HG03135 (cell line): ENCODE data around the gene PLCL1.

ENCODE experiments used
- ATAC-seq: cut with Tn5 transposase; IDR thresholded peaks from one replicate; pipeline ENCODE4 v1.9.1; 2021; ENCODE audit warnings: mild to moderate bottlenecking, moderate library complexity; ENCODE audit not compliant: unreplicated experiment

PLCL1 gene

DNA sequence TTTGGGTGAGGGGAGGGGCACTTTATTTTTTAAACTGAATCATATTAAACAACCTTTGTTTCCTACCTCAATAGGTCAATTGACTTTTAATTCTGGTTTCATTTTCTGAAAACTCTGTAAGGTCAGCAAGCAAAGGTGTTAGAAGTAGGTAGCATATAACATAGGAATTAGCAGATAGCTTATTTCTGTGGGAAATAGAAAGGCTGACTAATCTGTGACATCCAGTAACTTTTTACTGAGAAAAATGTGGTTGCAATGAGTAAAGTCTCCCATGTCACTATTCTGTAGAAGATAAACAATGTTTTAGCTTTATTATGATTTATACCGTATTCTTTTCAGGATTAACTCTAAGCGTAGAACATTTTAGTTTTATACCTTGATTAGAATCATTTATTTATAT is 240.4 kb downstream of the PLCL1 start:
- no peak for ATAC-seq

DNA sequence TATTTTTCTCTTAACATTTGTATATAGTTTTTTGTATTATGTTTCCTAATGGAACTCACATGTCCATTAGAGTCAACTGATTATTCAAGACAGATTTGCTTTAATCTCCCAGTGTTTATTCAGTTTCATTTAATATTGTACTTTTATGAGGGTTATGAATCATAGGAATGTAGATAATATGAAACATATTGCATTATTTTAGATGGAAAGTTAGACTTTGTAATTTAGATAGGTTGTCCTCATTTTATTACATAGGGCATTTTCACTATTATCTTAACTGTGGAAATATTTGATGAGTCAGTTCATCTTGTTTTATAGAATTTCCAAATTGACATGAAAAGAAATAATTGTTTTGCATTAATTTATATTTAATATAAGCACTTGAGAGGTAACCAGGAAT is 240.8 kb downstream of the PLCL1 start:
- ATAC-seq, result no peak

DNA sequence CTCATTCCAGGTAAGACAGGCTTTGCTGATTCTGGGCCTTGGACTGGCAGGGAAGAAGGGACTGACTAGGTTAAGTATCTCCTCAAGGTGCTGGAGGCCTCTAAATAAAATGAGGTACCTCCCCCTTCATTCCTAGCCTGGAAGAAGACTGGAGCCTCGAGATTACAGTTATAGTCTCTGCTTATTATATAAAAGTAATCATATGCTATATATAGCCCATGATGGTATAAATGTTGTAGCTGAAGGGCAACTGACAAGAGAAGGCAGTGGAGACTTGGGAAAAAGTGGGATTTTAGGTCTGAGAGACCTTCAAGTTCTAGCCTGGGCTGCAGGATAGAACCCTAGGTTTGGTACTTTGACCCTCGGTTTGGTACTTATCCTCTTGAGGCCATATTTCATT is 248.3 kb downstream of the PLCL1 start:
- no peak for ATAC-seq

DNA sequence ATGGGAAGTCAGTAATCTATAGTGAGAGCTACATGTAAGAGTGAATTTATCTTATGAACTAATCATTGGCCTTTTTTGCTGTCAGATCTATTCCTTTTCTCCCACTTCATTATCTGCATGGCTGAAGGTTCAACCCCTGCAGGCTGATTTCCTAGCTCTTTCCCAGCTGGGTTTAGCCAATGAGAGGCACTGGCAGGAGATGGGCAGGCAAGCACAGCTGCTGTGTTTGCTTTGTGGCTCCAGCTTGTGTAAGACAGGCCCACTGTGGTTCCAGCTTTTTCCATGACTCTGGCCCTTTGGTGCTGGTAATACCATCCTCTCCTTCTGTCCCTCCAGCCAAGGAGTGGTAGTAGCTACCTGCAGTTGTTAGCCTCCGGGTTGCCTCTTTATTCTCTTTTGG is 248.8 kb downstream of the PLCL1 start:
- no peak for ATAC-seq

DNA sequence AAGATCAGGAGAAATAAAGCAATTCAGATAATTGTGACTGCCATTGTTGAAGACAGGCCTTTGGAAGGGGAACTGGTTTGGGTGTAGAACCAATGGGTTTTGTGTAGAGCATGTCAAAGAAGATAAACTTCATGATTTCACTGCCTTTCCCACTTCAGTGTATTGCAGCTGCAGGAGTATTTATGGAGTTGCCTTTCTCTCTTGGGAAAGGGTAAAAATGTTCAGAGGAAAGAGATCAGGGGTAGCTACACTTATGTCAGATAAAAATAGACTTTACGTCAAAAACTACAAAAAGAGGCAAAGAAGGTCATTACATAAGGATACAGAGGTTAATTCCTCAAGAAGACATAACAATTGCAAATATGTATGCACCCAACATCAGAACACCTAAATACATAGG is 249.4 kb downstream of the PLCL1 start:
- no peak for ATAC-seq

DNA sequence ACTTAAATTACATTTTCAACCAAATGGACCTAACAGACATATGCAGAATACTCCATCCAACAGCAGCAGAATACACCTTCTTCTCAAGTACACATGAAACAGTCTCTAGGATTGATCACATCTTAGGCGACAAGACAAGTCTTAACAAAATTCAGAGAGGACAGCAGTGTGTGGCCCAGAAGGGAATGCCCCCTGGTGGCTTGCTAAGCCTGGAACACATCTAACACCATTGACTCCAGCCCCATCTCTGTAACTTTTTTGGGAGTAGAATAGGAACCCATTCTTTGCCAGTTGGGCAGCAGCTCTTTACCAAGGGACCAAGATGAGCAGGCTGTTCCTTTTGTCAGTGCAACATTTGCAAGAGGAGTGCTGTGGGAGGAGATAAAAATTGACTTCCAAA is 249.9 kb downstream of the PLCL1 start:
- no peak for ATAC-seq

DNA sequence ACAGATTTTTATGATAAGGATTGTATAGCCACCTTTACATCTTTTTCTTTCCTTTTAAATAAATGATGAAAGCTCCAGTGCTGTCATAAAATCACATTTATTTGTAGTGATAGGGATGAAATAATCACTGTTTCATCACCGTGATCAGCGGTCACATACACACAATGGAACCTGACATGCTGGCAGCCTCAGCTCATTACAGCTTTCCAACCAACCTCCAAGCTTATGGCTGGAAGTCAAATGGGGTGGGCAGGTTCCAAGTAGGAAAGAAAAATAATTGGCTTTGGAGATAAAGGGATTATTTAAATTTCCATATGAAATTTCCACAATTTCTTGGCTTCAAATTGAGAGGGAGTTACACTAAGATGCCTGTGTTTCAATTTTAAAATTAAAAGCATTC is 251.3 kb downstream of the PLCL1 start:
- ATAC-seq, result no peak

DNA sequence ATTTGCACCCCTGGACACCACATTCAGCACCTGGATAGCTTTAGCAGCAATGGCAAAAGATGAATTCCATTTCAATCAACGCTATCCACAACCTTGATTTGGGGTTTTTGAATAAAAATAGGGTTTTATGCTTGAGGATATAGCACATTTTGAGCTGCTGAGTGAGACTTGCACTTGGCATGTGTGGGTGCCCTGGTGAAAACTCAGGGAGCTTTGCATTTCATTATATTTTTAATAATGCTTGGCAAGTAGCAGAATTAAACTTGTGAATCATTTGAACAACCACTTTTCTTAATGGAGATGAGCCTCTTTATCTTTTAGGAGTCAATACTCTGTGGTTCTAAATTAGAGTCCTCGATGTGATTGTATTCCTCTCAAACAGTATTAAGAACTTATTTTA is 252.4 kb downstream of the PLCL1 start:
- no peak for ATAC-seq

DNA sequence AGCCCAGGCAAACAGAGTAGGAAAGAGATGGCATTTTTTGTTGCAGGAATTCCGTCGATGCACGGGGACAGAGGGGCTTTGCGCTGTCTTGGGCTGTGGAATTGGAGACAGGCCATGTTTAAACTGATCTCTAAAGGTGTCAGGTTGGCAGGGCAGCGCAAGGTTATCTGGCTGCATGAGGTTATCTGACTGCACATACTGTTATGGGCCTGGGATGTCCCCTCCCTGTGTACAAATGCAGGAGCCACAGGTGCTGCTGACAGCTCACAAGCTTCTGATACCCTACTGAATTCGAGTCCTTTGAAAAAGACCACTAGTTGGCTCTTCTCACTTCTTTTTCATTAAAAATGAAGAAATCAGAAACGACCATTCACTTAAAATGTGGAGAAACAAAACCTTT is 255.4 kb downstream of the PLCL1 start:
- no peak for ATAC-seq

DNA sequence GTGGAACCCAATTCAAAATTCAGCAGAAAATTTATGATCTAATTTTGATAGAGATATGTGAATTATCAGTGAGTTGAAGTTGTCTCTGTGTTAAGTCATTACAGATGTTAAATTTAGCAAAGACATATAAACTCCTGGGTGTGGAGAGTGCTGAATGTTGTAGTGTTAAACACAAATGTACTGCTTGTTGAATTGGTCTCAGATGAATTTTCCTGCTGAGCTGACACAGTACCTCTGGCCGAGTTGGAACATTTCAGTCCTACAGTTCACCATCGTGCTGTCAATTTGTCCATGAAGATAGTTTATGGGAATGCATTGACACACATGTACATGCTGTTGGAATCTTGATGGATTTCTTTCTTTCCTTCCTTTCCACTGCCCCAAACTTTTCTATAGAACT is 255.9 kb downstream of the PLCL1 start:
- no peak for ATAC-seq

DNA sequence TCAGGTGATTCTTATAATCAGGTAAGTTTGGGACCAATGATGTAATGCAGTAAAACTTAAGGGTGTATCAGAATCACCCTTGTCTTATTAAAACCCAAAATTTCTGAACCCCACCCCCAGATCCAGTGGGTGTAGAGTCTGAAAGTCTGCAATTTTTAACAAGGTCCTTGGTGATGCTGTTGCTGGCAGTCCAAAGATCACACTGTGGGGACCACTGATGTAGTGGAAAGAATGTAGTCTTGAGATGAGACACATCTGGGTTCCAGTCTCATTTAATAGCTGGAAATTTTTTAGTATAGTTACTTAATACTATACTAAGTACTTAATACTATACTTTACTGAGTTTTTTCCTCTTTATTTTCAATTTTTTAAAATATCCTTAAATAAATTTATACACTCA is 258.4 kb downstream of the PLCL1 start:
- no peak for ATAC-seq

DNA sequence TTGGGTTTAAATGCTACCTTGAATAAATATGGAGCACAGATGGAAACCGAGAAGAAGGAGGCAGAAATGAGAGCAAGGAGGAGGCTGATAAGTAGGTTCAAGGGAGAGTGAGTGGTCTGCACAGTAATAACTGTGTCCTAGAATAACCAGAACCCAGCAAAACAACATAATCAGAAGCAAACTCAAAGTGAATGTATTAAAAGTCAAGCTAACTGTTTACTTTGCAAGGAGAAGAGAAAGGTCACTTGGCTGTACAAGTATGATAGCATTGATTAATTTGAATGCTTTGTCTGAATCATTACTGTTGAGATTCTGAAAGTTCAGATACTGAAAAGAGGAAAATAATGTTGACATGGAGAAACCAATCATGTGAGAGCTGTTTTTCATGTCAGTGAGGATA is 258.8 kb downstream of the PLCL1 start:
- no peak for ATAC-seq

DNA sequence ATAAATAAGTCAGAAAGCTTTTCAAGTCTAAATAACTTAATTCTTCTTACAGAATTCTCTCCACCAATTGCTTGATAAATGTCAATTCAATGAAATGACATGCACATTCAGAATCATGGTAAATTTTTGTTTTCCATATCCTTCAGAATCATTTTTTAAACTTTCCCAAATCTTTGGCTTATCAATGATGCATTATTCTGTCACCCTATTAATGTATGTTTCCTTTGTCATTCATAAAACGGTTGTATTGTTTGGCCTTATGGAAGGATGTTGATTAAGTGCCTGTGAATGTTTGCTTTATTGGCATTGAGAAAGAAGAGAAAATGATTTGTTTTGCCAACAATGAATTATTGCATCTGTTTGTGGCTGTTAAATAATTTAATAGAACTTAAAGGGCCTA is 260.9 kb downstream of the PLCL1 start:
- ATAC-seq, result no peak

DNA sequence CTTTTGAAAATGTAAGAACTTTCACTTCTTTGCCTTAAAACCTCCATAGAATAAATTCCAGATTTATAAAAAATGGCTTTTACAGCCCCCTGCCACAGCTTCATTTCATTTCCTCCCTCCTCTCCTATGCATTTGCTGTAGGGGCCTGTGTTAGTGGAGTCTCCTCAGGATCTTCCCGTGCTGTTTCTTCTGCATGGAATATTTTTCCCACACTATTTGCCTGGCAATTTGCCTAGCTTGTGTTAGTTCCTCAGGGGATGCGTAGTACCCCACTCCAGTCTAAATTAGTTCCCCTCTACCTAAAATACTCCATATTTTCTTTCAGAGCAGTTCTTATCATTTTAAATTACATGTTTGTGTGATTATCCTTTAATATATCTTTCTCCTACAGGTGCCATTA is 262.2 kb downstream of the PLCL1 start:
- no peak for ATAC-seq

DNA sequence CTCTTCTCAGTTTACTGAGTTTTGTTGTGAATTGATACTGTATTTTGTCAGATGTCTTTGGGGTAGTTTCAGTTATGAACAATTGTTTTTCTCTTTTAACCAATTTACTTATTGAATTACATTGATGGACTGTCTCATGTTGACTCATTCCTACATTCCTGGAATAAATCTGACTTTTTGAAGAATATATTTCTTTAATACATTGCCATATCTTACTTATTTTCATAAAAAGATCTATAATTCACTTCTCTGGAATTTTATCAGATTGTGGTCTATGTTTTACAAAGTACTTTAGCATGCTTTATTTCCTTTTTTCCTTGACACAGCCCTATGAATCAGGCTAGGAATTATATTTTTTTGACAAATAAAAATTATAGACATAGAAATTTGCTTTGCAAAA is 268.3 kb downstream of the PLCL1 start:
- no peak for ATAC-seq

DNA sequence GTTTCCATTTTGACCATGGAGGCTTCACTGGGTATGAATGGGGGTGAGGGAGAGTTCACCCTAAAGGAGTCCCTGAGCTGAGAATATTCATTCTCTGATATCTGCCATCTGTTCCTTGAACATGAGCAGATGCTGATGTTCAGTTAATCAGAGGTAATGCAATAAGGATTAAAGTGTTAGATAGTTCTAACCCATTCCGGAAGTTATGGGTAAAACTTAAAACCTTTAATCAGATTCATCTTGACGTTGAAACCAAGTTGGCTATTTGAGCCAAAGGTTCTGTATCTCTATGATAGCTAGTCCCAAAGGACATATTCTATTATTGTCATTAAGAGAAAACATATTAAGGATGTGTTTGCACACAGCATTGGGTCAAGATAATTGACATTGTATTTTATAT is 268.9 kb downstream of the PLCL1 start:
- no peak for ATAC-seq

DNA sequence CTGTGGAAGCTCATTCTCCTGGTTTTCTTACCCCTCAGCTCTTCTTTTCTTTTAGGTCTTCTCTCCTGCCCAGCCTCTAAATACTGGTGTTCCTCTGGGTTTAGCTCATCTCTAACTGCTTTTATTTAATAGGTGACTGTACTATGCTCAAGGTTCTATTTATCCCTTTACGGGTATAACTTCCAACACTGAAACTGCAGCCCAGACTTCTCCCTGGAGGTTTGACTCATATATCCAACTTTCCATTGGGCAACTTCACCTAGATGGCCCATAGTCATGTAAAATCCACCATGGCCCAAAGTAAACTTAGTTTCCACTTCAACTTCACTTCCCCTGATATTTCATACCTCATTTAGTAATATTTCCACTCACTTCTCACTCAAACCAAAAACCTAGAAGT is 273.1 kb downstream of the PLCL1 start:
- ATAC-seq, result no peak

DNA sequence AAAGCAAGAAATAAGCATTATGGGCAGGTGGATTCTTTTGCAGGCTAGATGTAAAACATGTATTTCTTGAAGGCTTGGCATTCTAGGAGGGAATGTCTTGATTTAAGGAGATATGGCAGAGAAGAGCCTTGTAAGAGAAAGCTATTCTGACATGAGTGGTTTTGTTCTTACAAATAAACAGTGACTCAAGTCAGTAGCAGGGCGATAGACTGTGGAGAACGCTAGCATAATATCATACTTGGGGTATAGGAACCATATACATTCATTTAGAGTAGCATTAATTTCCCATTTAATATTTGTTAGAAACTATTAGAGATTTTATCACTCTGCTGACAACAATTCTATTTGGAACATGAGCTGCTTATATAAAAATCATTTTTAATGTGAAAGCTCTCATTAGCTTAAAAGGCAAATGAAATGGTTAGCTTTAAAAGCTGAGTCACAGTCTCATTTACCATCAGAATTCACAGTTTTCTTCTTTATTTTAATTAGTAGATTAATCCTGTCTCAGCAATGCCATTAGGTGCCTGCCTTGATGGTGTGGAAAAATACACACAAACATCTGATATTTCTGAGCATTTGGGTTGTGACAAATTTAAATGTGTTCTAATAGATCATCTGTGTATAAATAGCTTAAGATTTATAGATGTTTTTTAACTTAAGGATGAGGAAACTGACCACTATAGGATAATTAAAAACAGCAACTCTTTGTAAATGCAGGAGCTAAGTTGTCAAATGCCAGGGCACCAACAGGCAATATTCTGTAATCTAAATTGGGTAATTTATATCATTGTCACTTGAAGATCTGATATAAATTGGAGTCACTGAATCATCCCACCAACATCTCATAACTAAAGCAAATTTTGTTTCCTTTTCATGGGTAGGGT is 276.7 kb downstream of the PLCL1 start:
- no peak for ATAC-seq

DNA sequence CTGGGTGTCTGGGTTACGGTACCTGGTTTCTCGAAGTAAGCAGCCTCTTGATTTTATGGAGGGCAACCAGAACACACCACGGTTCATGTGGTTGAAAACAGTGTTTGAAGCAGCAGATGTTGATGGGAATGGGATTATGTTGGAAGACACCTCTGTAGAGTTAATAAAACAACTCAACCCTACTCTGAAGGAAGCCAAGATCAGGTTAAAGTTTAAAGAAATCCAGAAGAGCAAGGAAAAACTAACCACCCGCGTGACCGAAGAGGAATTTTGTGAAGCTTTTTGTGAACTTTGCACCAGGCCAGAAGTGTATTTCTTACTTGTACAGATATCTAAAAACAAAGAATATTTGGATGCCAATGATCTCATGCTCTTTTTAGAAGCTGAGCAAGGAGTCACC is 279.8 kb downstream of the PLCL1 start:
- ATAC-seq, result no peak

DNA sequence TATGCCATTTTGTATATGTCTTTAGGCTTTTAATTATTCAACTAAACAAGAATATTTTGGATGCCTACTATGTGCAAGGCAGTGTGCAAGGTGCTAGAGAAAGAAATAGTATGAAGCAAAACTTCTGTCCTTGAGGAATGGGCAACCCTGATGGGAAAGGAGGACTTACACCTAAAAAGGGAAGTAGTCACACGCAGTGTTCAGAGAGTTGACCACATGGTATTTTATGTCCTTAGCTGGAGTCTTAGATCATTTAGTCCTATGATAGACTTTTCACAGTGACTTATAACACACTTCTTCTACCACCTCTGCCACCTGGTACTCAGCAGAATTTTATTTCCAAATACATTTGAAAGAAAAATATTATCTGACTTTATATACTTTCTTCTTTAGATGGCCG is 291.6 kb downstream of the PLCL1 start:
- no peak for ATAC-seq

DNA sequence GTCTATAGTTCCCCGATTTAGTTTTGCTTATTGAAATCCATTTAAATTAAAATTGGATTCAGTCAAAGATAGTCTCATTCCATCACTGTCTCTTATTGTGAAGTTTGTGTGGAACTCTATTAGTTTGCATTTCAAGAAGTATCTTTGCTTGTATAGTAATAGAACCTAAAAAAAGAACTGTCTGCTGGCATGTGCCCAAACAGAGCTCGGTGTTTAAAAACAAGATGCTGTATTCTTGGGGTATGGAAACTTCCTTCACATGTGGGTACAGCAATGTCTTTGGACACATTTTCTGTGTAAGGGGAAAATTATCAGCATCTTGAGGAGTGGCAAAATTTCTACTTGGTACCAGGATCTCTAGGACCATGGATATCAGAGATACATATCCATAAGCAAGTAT is 292.6 kb downstream of the PLCL1 start:
- ATAC-seq, result no peak

DNA sequence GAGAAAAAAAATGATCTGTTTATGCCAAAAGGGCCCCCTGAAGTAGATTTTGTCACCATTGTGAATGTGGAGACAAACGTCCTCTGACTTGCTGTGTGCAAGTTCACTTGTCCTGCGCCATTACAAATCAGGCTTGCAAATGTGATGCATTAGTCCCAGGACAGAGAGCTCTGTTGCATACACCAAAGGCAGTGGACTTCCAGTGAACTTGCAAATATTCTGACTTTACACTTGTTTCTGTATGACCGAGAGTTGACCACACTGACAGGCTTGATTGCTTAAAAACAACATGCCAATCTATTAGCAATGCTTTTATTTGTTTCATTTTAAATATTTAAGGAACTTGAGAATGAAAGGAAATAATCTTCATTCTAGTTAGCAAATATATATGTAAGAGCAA is 293.2 kb downstream of the PLCL1 start:
- no peak for ATAC-seq

DNA sequence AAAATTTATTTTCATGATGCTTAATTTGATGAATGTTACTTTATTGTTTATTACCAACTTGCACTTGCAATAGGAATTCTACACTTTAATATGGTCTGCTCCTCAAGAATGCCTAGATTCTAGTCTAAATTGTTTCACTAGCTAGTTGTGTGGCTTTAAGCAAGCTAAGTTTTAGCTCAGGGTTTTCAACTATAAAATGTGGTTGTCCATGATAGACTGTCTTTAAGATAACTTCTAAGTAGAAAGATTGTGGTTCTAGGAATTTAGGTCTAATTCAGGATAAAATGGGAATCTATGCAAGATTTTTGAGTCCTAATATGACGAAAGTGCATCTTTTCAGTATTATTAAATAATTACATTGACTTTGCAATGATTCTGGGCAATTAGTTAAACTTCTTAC is 294.0 kb downstream of the PLCL1 start:
- ATAC-seq, result no peak
